ENCODE measurements around the gene DPYSL3.

Gene DPYSL3

DNA sequence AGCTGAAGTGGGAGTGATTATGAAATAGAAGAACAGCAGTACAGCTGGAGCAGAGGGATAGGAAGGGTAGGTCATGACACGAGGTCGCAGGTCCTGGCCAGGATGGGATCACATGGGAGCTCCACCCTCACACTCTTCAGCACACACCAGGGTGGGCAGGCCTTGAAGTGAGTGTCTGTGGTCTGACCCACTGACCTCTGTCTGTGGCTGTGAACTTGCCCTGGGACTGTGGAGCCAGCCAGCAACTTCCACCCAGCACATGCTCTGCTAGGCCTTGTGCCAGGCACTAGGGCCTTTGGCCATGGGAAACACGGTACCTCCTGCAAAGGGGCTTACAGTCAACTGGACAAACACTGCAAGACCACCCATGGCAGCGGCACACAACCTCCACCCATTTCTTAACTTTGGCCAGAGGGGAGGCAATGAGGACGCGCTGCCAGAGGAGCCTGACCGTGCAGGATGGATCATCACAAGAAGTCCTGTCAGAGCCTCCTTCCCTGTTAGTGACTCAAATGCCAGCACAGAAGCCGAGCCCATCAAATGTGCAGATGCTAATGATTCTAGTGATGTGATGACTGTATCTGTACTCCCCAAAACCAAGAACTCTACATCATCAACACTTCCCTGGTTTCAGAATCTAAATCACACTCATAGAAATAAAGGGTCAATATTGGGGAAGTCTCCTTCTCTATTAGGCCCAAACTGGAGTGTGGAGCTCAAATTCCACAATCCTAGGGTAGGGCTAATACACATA lies 113.6 kb downstream of the DPYSL3 start:
- TF ChIP-seq, protein P1, sequence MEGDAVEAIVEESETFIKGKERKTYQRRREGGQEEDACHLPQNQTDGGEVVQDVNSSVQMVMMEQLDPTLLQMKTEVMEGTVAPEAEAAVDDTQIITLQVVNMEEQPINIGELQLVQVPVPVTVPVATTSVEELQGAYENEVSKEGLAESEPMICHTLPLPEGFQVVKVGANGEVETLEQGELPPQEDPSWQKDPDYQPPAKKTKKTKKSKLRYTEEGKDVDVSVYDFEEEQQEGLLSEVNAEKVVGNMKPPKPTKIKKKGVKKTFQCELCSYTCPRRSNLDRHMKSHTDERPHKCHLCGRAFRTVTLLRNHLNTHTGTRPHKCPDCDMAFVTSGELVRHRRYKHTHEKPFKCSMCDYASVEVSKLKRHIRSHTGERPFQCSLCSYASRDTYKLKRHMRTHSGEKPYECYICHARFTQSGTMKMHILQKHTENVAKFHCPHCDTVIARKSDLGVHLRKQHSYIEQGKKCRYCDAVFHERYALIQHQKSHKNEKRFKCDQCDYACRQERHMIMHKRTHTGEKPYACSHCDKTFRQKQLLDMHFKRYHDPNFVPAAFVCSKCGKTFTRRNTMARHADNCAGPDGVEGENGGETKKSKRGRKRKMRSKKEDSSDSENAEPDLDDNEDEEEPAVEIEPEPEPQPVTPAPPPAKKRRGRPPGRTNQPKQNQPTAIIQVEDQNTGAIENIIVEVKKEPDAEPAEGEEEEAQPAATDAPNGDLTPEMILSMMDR (IDR thresholded peaks at IDR 0.05; ENCODE audit: low read depth, low read length, missing control alignments), result no peak
- no peak overlapping the region for H3K4me3 ChIP-seq (ENCODE audit: low read depth, low read length)
- DNase-seq (ENCODE audit: low read depth), result no peak
- in situ Hi-C loops (cut with HindIII; ENCODE audit: low sequenced_read_pairs), result loop anchor here (25.0 kb wide), 1 partner anchor 909 kb away; no protein-coding TSS in a partner anchor

DNA sequence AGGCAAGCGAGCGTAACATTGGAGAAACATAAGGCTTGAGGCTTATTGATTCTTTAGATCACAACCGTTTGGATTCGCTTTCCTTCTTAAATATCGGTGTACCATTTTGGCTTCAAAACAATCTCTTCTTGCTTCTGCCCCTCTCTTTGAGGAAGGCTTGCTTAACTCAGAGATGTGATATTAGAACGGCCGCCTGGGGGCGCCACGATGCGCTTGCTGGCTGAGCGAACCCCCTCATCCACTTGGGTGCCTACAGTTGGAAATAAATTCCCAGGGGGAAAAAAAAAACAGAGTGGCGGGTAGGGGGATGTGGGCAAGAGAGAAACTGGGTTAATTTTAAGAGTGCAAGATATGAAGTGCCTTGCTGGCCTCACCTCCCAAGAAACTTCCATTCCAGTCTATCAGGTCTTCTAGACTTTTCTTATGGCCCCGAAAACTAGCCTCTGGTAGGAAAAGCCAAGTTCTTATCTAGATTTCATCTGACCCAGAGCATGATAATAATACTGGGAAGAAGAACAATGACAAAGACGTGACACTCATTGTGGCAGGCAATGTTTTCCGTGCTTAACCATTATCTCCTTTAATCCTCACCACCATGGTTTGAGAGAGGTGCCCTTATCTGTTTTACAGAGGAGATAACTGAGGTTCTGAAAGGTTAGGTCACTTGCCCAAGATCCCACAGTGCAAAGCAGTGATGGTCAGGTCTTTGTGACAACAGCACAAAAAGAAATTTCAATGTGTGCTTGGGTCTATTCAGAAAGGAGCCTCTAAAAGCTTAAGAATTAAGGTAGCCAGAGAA lies 115.8 kb downstream of the DPYSL3 start:
- no peak for DNase-seq (ENCODE audit: low read depth)
- H3K4me3 ChIP-seq (ENCODE audit: low read depth, low read length), result no peak overlapping the region
- TF ChIP-seq, protein P1 (IDR thresholded peaks at IDR 0.05; ENCODE audit: low read depth, low read length, missing control alignments), result peak; percentile 54
- in situ Hi-C loops (cut with HindIII; ENCODE audit: low sequenced_read_pairs), result loop anchor here (25.0 kb wide), 1 partner anchor 907 kb away; no protein-coding TSS in a partner anchor

DNA sequence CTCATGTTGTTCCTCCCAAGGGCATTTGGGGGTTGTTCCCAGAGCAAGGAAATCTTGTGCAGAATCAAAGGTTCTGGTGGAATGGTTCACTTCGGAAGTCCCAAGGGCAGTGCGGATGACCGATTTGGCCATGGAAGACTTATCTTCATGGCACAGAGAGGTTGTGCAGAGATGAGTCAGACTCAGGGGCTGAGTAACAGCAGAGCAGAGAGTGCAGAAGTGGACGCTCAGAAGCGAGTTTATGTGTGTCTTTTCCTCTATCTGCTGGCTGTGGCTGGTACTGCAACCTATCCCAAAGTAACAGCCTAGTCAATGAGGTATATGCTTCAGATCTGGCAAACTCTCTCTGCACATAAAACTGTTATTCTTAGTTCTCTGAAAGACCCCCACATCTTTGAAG lies 118.1 kb downstream of the DPYSL3 start:
- TF ChIP-seq, protein P1 (IDR thresholded peaks at IDR 0.05; ENCODE audit: low read depth, low read length, missing control alignments), result peak; percentile 73
- peak; percentile 34 for DNase-seq (ENCODE audit: low read depth)
- in situ Hi-C loops (cut with HindIII; ENCODE audit: low sequenced_read_pairs), result loop anchor here (25.0 kb wide), 1 partner anchor 904 kb away; no protein-coding TSS in a partner anchor
- H3K4me3 ChIP-seq (ENCODE audit: low read depth, low read length), result no peak overlapping the region

DNA sequence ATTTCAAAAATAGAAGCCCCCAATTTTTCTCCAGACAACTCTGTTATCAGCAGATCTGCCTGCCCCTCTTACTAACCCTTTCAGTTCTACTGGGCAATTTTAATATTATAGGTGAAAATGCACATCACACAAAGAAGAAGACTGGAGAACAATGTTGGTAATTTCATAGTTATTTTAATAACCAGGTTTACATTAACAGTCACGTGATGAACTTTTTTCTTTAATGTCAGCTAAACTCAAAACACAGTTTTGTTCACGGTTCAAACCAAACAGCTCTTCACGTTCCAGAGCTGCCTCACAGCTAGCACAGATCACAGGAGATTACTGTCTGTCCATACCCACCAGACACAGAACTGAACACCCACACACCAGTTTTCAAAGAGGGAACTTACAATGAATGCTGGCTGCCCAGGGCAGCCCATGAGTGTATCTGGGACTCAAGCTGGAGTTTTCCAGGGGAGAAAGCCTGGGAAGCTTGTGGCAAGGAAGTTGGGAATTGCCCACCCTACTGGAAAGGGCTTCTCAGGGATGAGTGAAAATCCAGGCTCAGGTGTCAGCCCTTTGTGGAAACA lies 119.1 kb downstream of the DPYSL3 start:
- in situ Hi-C loops (cut with HindIII; ENCODE audit: low sequenced_read_pairs), result loop anchor here (25.0 kb wide), 1 partner anchor 903 kb away; no protein-coding TSS in a partner anchor
- no peak overlapping the region for H3K4me3 ChIP-seq (ENCODE audit: low read depth, low read length)
- no peak for DNase-seq (ENCODE audit: low read depth)
- TF ChIP-seq, protein P1 (IDR thresholded peaks at IDR 0.05; ENCODE audit: low read depth, low read length, missing control alignments), result no peak

DNA sequence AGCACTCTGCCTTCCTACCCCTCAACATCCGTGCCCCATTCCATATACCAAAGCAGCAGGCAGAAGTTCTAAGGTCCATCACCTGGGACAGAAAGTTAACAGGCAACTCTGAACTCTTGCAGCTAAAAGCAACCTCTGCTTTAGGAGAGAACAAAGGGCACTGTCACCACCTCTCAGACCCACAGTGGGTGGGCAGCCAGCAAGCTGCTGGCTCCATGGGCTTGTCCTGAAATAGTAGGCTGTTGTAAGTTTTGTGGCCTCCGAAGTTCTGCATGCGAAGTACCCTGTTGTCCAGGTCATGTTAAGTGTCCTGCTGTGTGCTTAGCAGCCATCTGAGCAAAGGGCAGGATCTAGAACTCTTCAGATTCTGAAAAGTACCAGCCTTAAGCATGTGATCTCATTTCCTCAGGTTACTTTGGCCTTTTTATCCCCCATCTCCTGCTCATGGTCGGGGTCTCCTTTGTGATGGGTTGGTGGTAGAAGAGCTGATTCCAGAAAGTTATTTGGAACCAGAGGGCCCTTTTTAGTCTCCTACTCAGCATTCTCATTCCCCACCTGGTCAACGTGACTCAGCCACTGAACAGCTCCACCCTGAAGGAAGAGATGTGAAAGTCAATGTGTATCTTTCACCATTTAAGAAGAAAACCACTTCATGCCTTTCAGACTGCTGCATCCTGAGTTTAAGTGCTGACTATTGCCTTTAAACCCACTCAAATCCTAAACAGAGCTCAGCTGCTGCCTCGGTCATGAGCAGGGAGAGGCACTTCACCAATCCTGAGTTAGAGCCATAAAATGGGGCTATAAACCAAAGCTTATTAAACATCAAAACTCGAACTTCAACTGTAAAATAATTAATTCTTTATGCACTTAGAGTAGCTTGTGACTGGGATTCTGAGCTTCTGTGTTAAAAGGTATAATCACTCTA lies 121.4 kb downstream of the DPYSL3 start:
- DNase-seq (ENCODE audit: low read depth), result no peak
- in situ Hi-C loops (cut with HindIII; ENCODE audit: low sequenced_read_pairs), result loop anchor here (5.0 to 25.0 kb wide), 2 partner anchors 49 to 901 kb away; no protein-coding TSS in a partner anchor
- H3K4me3 ChIP-seq (ENCODE audit: low read depth, low read length), result no peak overlapping the region
- TF ChIP-seq, protein P1 (IDR thresholded peaks at IDR 0.05; ENCODE audit: low read depth, low read length, missing control alignments), result no peak
